ENCODE measurements around the gene RHOC. TPM values are rescaled to one million over a fixed set of nuclear protein-coding genes. Genes with fewer than 3 reads are reported as not detected.
"Not testable (repeated sequence)": the region's sequence is repeated elsewhere in the genome, so short reads cannot be mapped to it uniquely, and the experiment has no call there.

Gene RHOC
- 100 to 1,000 TPM; 194 to 282 (median 217) TPM for polyA plus RNA-seq (ENCODE audit: insufficient read depth in 1 of 5, insufficient read length in 5 of 5, low replicate concordance in 1 of 5)
- long read RNA-seq, donor 1, transcript RHOC-202 (6 exons, 1,418 nt), result major isoform, 53 of 156 reads
- long read RNA-seq, donor 1, transcript RHOC-208 (5 exons, 1,355 nt), result minor isoform, 48 of 156 reads
- long read RNA-seq, donor 1, partial matches to known transcripts, result 54 of 156 reads
- long read RNA-seq, donor 1, other reads (novel, unspliced or antisense), result 0 of 156 reads
- long read RNA-seq, donor 2, transcript RHOC-202 (6 exons, 1,418 nt), result minor isoform, 20 of 86 reads
- long read RNA-seq, donor 2, transcript RHOC-208 (5 exons, 1,355 nt), result major isoform, 33 of 86 reads
- long read RNA-seq, donor 2, partial matches to known transcripts, result 30 of 86 reads
- long read RNA-seq, donor 2, other reads (novel, unspliced or antisense), result 0 of 86 reads
- long read RNA-seq, donor 3, transcript RHOC-202 (6 exons, 1,418 nt), result major isoform, 31 of 92 reads
- long read RNA-seq, donor 3, transcript RHOC-208 (5 exons, 1,355 nt), result major isoform, 31 of 92 reads
- long read RNA-seq, donor 3, partial matches to known transcripts, result 27 of 92 reads
- long read RNA-seq, donor 3, other reads (novel, unspliced or antisense), result 0 of 92 reads
- long read RNA-seq, donor 4, transcript RHOC-208 (5 exons, 1,355 nt), result minor isoform, 11 of 67 reads
- long read RNA-seq, donor 4, transcript RHOC-202 (6 exons, 1,418 nt), result major isoform, 18 of 67 reads
- long read RNA-seq, donor 4, partial matches to known transcripts, result 38 of 67 reads
- long read RNA-seq, donor 4, other reads (novel, unspliced or antisense), result 0 of 67 reads
- long read RNA-seq, donor 5, transcript RHOC-208 (5 exons, 1,355 nt), result major isoform, 64 of 180 reads
- long read RNA-seq, donor 5, transcript RHOC-202 (6 exons, 1,418 nt), result minor isoform, 58 of 180 reads
- long read RNA-seq, donor 5, partial matches to known transcripts, result 58 of 180 reads
- long read RNA-seq, donor 5, other reads (novel, unspliced or antisense), result 0 of 180 reads
- long read RNA-seq, donor 6, transcript RHOC-208 (5 exons, 1,355 nt), result major isoform, 51 of 135 reads
- long read RNA-seq, donor 6, transcript RHOC-202 (6 exons, 1,418 nt), result minor isoform, 42 of 135 reads
- long read RNA-seq, donor 6, partial matches to known transcripts, result 40 of 135 reads
- long read RNA-seq, donor 6, other reads (novel, unspliced or antisense), result 0 of 135 reads
- long read RNA-seq, donor 7, transcript RHOC-208 (5 exons, 1,355 nt), result minor isoform, 23 of 81 reads
- long read RNA-seq, donor 7, transcript RHOC-202 (6 exons, 1,418 nt), result major isoform, 30 of 81 reads
- long read RNA-seq, donor 7, partial matches to known transcripts, result 27 of 81 reads
- long read RNA-seq, donor 7, other reads (novel, unspliced or antisense), result 0 of 81 reads
- long read RNA-seq, donor 8, transcript RHOC-202 (6 exons, 1,418 nt), result minor isoform, 18 of 40 reads
- long read RNA-seq, donor 8, transcript RHOC-208 (5 exons, 1,355 nt), result major isoform, 22 of 40 reads
- long read RNA-seq, donor 8, partial matches to known transcripts, result 0 of 40 reads
- long read RNA-seq, donor 8, other reads (novel, unspliced or antisense), result 0 of 40 reads

GRCh38 chr1:112706505-112707220 lies at the start of gene RHOC:
Gene RHOC, minus strand, starts transcription at chr1:112707127. Its CDS starts 3,328 bp downstream, at chr1:112703799.
- DNase-seq, result no peak

DNA sequence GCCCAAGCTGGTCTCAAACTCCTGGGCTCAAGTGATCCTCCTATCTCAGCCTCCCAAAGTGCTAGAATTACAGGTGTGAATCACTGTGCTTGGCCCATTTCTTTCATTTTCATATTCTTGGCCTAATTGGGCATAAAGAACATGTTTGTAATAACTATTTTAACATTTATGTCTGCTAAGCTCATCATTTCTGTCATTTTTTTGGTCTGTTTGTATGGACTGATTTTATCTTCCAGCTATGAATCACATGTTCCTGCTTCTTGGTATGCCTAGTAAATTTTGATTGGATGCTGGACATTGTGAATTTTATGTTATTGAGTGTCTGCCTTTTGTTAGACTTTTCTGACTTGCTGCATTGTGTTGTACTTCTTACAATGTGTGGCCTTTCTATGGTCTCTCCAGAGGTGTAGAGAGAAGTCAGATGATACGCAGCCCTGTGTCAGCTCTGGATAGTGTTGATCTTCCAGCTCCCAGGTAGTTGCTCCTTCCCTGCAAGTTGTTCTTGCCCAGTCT lies 47.2 kb upstream of the RHOC start:
- no peak for DNase-seq

DNA sequence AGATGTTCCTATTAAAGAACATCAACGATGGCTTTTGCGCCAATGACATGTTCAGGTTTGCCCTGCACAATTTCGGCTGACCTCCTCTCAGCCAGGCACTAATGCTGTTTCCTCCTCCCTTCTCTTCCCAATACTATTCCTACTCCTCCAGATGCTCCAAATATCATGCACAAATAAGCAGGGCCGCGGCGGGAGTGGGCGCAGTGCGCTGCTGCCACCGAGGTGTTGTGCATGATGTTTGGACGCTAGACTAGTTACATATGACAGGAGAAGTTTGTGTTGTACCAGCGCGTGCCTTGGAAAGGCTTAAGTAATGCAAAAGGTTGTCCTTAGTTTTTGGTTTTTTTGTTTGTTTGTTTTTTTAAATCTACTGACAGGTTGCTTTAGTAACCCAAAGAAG lies 41.5 kb upstream of the RHOC start:
- DNase-seq, result no peak

GRCh38 chr1:112744009-112744578 lies 37.2 kb upstream of the RHOC start:
- no peak for DNase-seq

DNA sequence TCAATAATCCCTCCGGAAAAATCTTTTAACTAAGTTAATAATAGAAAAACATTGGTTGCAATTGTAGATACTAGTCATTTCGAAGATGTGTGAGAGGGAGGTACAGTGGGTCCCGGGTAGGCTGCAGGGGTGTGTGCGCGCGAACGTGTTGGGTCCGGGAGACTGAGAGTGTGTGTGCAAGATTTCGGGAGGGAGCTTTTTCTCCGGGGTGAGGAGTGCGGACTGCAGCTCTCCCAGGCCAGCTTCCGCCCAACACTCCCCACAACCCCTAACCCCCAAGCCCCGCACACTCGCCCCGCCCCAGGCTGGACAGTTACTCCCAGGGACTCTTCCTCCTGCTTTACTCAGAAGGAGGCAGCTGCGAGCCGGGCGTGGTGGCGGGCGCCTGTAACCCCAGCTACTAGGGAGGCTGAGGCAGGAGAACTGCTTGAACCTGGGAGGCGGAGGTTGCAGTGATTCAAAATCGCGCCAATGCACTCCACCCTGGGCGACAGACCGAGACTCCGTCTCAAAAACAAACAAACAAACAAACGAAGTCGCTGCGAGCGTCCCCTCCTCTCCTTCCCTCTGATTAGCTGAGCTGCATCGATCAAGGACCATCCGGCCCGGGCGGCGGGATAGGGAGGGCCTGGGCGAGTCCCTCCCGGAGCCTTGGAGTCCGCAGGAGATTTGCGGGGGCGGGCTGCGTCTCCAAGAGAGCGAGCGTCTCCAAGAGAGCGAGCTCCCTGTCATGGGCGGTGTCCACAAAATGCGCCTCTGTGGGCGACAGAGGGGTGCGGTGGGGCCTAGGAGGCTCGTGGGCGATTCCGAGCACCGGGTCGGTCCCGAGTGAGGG lies 36.5 kb upstream of the RHOC start:
- no peak for DNase-seq

DNA sequence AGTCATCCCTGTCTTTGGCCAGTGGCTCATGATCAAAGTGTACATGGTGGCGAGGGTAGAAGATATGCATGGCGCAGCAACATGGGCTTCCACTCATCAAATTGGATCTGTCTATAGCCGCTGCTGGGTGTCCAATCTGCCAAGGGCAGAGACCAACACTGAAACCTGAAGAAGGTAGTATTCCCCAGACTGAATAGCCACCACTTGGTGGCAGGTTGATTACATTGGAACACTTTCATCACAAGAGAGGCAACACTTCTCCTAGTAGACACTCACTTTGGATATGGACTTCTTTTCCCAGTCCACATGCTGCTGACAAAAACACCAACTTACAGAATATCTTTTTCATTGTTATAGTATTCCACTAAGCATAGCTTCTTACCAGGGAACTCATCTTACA lies 30.6 kb upstream of the RHOC start:
- no peak for DNase-seq

- no peak for DNase-seq
Measured at GRCh38 chr1:112735752-112736151, 28.8 kb upstream of the RHOC start.

DNA sequence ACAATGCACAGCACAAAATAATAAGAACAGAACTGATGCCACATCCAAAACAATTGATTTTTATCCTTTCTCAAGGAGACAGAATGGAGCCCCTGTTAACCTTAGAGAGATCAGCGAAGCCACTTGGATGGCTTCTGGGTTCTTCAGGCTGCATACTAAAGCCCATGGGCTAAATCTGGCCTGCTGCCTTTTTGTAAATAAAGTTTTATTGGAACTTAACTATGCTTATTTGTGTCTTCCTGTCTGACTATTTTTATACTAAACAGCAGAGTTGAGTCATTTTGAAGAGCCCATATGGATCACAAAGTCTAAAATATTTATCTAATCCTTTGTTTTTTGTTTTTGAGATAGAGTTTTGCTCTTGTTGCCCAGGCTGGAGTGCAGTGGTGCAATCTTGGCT lies 24.5 kb upstream of the RHOC start:
- DNase-seq, result no peak

DNA sequence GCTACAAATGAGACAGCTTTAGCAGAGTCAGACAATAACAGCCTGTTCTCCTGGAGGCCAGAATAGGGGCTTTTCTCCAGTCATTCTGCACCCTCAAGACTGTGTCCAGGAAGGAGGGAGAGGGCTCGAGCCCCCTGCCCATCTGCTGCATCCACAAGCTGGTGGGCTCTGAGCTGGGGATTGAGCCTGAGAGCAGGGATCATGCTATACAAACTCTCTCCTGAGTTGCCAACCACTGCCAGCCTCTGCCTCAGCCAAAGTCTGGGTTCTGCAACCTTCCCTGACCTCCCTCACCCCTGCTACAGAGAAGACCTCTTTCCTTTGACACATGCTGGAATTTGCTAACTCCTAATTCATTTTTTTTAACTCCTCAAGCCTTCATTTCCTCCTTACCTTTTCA lies 23.0 kb upstream of the RHOC start:
- no peak for DNase-seq

DNA sequence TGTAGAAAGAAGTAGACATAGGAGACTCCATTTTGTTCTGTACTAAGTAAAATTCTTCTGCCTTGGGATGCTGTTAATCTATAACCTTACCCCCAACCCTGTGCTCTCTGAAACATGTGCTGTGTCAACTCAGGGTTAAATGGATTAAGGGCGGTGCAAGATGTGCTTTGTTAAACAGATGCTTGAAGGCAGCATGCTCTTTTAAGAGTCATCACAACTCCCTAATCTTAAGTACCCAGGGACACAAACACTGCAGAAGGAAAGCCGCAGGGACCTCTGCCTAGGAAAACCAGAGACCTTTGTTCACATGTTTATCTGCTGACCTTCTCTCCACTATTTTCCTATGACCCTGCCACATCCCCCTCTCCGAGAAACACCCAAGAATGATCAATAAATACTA lies 22.1 kb upstream of the RHOC start:
- DNase-seq, result not testable (repeated sequence)

DNA sequence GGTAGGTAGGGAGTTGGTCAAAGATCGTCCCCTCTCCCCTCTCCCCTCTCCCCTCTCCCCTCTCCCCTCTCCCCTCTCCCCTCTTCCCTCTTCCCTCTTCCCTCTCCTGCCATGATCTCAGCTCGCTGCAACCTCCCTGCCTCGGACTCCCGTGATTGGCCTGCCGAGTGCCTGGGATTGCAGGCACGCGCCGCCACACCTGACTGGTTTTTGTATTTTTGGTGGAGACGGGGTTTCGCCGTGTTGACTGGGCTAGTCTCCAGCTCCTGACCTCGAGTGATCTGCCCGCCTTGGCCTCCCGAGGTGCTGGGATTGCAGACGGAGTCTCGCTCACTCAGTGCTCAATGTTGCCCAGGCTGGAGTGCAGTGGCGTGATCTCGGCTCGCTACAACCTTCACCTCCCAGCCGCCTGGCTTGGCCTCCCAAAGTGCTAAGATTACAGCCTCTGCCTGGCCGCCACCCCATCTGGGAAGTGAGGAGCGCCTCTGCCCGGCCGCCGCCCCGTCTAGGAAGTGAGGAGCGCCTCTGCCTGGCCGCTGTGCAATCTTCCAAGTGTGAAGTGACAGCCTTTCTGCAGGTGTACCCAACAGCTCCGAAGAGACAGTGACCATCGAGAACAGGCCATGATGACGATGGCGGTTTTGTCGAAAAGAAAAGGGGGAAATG lies 21.5 kb upstream of the RHOC start:
- not testable (repeated sequence) for DNase-seq

GRCh38 chr1:112727716-112728115 lies 20.8 kb upstream of the RHOC start:
- DNase-seq, result no peak

DNA sequence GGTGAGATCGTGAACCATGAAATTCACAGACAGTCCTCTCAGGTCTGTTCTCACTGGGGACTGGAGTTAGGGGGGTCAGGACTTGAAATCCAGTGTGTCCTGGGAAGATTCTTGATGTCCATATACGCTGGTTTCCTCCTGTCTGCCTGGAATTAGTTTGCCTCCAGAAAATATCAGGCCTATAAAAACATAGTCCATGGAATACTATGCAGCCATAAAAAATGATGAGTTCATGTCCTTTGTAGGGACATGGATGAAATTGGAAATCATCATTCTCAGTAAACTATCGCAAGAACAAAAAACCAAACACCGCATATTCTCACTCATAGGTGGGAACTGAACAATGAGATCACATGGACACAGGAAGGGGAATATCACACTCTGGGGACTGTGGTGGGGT lies 17.3 kb upstream of the RHOC start:
- DNase-seq, result not testable (repeated sequence)

DNA sequence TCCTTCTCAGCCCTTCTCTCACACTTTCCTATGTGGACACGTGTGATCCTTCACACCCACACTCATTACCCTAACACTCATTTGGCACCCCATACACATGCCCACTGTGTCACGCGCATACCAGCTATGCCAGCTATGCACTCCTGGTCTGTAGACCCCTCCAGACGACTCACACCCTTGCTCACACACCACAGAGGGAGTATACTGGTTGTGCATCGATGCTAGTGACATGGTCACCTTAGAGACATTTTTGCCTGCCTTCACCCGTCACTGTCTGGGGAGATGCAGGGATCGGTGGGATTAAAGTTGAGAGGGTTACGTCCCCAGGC lies 16.5 kb upstream of the RHOC start:
- DNase-seq, result no peak

GRCh38 chr1:112722601-112723510 lies 15.9 kb upstream of the RHOC start:
- DNase-seq, result no peak

GRCh38 chr1:112721966-112722524 lies 15.1 kb upstream of the RHOC start:
- no peak for DNase-seq

DNA sequence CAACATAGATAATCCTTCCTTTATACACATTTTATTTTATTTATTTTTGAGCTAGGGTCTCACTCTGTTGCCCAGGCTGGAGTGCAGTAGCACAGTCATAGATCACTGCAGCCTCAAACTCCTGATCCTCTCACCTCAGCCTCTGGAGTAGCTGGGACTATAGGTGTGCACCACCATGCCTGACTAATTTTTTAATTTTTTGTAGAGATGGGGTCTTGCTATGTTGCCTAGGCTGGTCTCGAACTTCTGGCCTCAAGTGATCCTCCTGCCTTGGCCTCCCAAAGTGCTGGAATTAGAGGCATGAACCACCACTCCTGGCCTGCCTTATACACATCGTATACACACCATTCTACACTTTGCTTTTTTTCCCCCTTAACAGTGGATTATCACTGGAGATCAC lies 14.4 kb upstream of the RHOC start:
- DNase-seq, result not testable (repeated sequence)
